COLO829 (cell line): Measurements from ENCODE around the gene NOM1.
"Not testable (repeated sequence)": the region's sequence is repeated elsewhere in the genome, so short reads cannot be mapped to it uniquely, and the experiment has no call there.

Source experiments
- DNase-seq: peaks from one replicate; pipeline ENCODE4 v3.0.0; 2012; ENCODE audit warnings: low spot score

Gene NOM1

GRCh38 chr7:156940421-156941122 is 8.9 kb upstream of the NOM1 start:
- no peak for DNase-seq

- no peak for DNase-seq
Measured at GRCh38 chr7:156941393-156942182, 7.9 kb upstream of the NOM1 start.

- no peak for DNase-seq
Measured at GRCh38 chr7:156942708-156943090, 6.8 kb upstream of the NOM1 start.

- no peak for DNase-seq
Measured at GRCh38 chr7:156943091-156944041, 6.1 kb upstream of the NOM1 start.

GRCh38 chr7:156944876-156945275 is 4.6 kb upstream of the NOM1 start:
- no peak for DNase-seq

- DNase-seq: peak; percentile 28
Measured at GRCh38 chr7:156947120-156947843, 2.2 kb upstream of the NOM1 start.

GRCh38 chr7:156948361-156948760 is 1.2 kb upstream of the NOM1 start:
- DNase-seq: no peak

GRCh38 chr7:156950381-156950858 is 908 bp downstream of the NOM1 start:
- DNase-seq: no peak

- not testable (repeated sequence) for DNase-seq
Measured at GRCh38 chr7:156953215-156953614, 3.7 kb downstream of the NOM1 start.

GRCh38 chr7:156954941-156955340 is 5.4 kb downstream of the NOM1 start:
- DNase-seq: no peak

GRCh38 chr7:156956727-156957126 is 7.2 kb downstream of the NOM1 start:
- DNase-seq: no peak

GRCh38 chr7:156962145-156962544 is 12.6 kb downstream of the NOM1 start:
- no peak for DNase-seq

GRCh38 chr7:156962897-156963296 is 13.4 kb downstream of the NOM1 start:
- DNase-seq: no peak

- no peak for DNase-seq
Measured at GRCh38 chr7:156963472-156963871, 14.0 kb downstream of the NOM1 start.

GRCh38 chr7:156964971-156965370 is 15.5 kb downstream of the NOM1 start:
- no peak for DNase-seq

GRCh38 chr7:156966387-156966786 is 16.9 kb downstream of the NOM1 start:
- DNase-seq: no peak

- DNase-seq: no peak
Measured at GRCh38 chr7:156968183-156968582, 18.7 kb downstream of the NOM1 start.

- no peak for DNase-seq
Measured at GRCh38 chr7:156969972-156970420, 20.5 kb downstream of the NOM1 start.

- no peak for DNase-seq
Measured at GRCh38 chr7:156975620-156976019, 26.1 kb downstream of the NOM1 start.

GRCh38 chr7:156979007-156979606 is 29.6 kb downstream of the NOM1 start:
- no peak for DNase-seq

- no peak for DNase-seq
Measured at GRCh38 chr7:156979711-156980110, 30.2 kb downstream of the NOM1 start.
